Osteocyte (in vitro differentiated cells): Measurements from ENCODE around the gene SENP5. TPM values are rescaled to one million over a fixed set of nuclear protein-coding genes. Genes with fewer than 3 reads are reported as not detected.

Experiments used
- DNase-seq: peaks from one replicate; pipeline ENCODE4 v3.0.0; 2021; ENCODE audit warnings: mixed read lengths; ENCODE audit not compliant: unreplicated experiment; ENCODE audit errors: extremely low spot score
- H3K27ac Mint-ChIP-seq: one replicate; pipeline ENCODE4 v1.8.0; 2021; ENCODE audit warnings: mild to moderate bottlenecking, mixed read lengths; ENCODE audit not compliant: unreplicated experiment
- H3K27me3 Mint-ChIP-seq: one replicate; pipeline ENCODE4 v1.8.0; 2021; ENCODE audit warnings: mixed read lengths; ENCODE audit not compliant: unreplicated experiment
- H3K36me3 Mint-ChIP-seq: one replicate; pipeline ENCODE4 v1.8.0; 2021; ENCODE audit warnings: mixed read lengths; ENCODE audit not compliant: unreplicated experiment
- H3K4me1 Mint-ChIP-seq: one replicate; pipeline ENCODE4 v1.8.0; 2021; ENCODE audit warnings: mixed read lengths; ENCODE audit not compliant: unreplicated experiment
- H3K4me3 Mint-ChIP-seq: one replicate; pipeline ENCODE4 v1.8.0; 2021; ENCODE audit warnings: mild to moderate bottlenecking, moderate library complexity, mixed read lengths; ENCODE audit not compliant: unreplicated experiment
- H3K9me3 Mint-ChIP-seq: one replicate; pipeline ENCODE4 v1.8.0; 2021; ENCODE audit warnings: mixed read lengths; ENCODE audit not compliant: unreplicated experiment
- total RNA-seq: library from RNA; stranded (reverse); gene quantifications from 2 replicates; pipeline ENCODE4 v1.2.1, GENCODE V29; 2021
- TF ChIP-seq, protein P1 (sequence below): fragments of 200-600 bp; sonication (generic); IDR thresholded peaks from 2 replicates; pipeline ENCODE4 v1.5.0; 2021; ENCODE audit warnings: antibody characterized with exemption, mild to moderate bottlenecking, moderate library complexity

The SENP5 gene
- total RNA-seq, 1 donor from 2014 or later: 35.9 TPM

DNA sequence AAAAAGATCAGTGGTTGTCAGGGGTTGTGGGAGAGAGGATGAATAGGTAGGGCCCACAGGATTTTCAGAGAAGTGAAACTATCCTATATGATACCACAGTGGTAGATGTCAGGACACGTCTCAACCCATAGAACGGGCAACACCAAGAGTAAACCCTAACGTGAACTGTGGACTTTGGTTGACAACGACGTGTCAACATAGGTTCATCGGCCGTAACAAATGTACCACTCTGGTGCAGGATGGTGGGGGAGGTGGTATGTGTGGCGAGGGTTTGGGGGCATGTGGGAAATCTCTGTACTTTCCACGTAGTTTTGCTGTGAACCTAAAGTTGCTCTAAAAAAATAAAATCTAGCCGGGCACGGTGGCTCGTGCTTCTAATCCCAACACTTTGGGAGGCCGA, 113.9 kb downstream of the SENP5 start:
- Mint-ChIP-seq H3K27me3 (peaks cover 26% of the 10 kb centered on the region), H3K4me3 (no peak overlapping the region), H3K4me1 (peaks cover 5% of the 10 kb centered on the region), H3K9me3 (peaks cover 10% of the 10 kb centered on the region), H3K36me3 (no peaks in the 10 kb centered on the region), H3K27ac (no peak overlapping the region)
- DNase-seq: no peak
- TF ChIP-seq, protein P1, sequence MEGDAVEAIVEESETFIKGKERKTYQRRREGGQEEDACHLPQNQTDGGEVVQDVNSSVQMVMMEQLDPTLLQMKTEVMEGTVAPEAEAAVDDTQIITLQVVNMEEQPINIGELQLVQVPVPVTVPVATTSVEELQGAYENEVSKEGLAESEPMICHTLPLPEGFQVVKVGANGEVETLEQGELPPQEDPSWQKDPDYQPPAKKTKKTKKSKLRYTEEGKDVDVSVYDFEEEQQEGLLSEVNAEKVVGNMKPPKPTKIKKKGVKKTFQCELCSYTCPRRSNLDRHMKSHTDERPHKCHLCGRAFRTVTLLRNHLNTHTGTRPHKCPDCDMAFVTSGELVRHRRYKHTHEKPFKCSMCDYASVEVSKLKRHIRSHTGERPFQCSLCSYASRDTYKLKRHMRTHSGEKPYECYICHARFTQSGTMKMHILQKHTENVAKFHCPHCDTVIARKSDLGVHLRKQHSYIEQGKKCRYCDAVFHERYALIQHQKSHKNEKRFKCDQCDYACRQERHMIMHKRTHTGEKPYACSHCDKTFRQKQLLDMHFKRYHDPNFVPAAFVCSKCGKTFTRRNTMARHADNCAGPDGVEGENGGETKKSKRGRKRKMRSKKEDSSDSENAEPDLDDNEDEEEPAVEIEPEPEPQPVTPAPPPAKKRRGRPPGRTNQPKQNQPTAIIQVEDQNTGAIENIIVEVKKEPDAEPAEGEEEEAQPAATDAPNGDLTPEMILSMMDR: no peak

DNA sequence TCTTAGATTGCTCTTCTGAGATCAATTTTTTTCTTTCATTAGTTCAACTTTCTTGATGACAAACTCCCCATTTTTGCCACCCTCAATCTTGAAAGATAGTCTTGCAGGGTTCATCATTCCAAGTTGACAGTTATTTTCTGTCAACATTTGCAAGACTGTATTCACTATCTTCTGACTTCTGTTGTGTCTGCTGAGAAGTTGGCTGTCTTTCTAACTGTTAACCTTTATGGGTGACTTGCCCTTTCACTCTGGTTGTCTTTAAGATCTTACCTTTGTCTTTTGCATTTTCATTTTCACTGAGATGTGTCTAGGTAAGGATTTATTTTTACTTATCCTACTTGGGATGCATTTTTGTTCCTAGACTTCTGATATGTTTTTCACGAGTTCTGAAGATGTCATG, 115.5 kb downstream of the SENP5 start:
- Mint-ChIP-seq H3K4me3 (no peak overlapping the region), H3K4me1 (peaks cover 5% of the 10 kb centered on the region), H3K27ac (no peak overlapping the region), H3K9me3 (peaks cover 10% of the 10 kb centered on the region), H3K27me3 (peaks cover 34% of the 10 kb centered on the region), H3K36me3 (no peaks in the 10 kb centered on the region)
- DNase-seq: no peak
- TF ChIP-seq, protein P1: no peak

Other genes with a start within 250 kb of the SENP5 start
- 0.13 and 0.24 TPM in 2 replicates for gene NRROS, start 228.2 kb upstream of the SENP5 start, total RNA-seq
- gene CEP19, start 155.7 kb upstream of the SENP5 start, total RNA-seq: 3.8 and 4.1 TPM in 2 replicates
- gene PIGX, start 155.5 kb upstream of the SENP5 start, total RNA-seq: 26.6 and 27.2 TPM in 2 replicates
- 76.7 and 79.4 TPM in 2 replicates for gene PAK2, start 128.1 kb upstream of the SENP5 start, total RNA-seq
- gene NCBP2, start 74.6 kb downstream of the SENP5 start, total RNA-seq: 59.5 and 66.1 TPM in 2 replicates
- gene PIGZ, start 100.9 kb downstream of the SENP5 start, total RNA-seq: 7.9 and 9.5 TPM in 2 replicates
- gene MELTF, start 161.9 kb downstream of the SENP5 start, total RNA-seq: 1.4 and 1.9 TPM in 2 replicates